VCaP (cell line): ENCODE results near the gene MEP1B.

Experiments used
- H3K27ac ChIP-seq: fragments of 450-650 bp; 2 replicates; pipeline ENCODE4 v1.5.1; 2017
- CTCF ChIP-seq: fragments of 450-650 bp; conservative IDR thresholded peaks from 2 replicates; pipeline ENCODE4 v1.5.1; 2017; ENCODE audit warnings: mild to moderate bottlenecking, moderate library complexity

MEP1B gene

GRCh38 chr18:32195881-32196815, 6.3 kb downstream of the MEP1B start:
- no peak overlapping the region for H3K27ac ChIP-seq
- no peak for TF ChIP-seq CTCF

- no peak overlapping the region for H3K27ac ChIP-seq
- no peak for TF ChIP-seq CTCF
Observed at GRCh38 chr18:32200766-32201165, 10.9 kb downstream of the MEP1B start.

- H3K27ac ChIP-seq: no peak overlapping the region
- no peak for TF ChIP-seq CTCF
Observed at GRCh38 chr18:32201948-32202672, 12.3 kb downstream of the MEP1B start.

GRCh38 chr18:32208023-32208422, 18.2 kb downstream of the MEP1B start:
- TF ChIP-seq CTCF: no peak
- peak overlapping the region; percentile 7; the same call in 1 of the 2 replicates for H3K27ac ChIP-seq

- TF ChIP-seq CTCF: no peak
Observed at GRCh38 chr18:32208577-32208976, 18.7 kb downstream of the MEP1B start.

GRCh38 chr18:32209685-32210445, 20.0 kb downstream of the MEP1B start:
- H3K27ac ChIP-seq: no peak overlapping the region
- TF ChIP-seq CTCF: no peak

More at GRCh38 chr18:32208577-32208976, 18.7 kb downstream of the MEP1B start:
- H3K27ac ChIP-seq: peak overlapping the region; percentile 7; the same call in 1 of the 2 replicates

- TF ChIP-seq CTCF: no peak
- H3K27ac ChIP-seq: no peak overlapping the region
Observed at GRCh38 chr18:32213693-32214092, 23.9 kb downstream of the MEP1B start.
